IMR-90 (cell line): ENCODE results near the gene TTC3. TPM values are rescaled to one million over a fixed set of nuclear protein-coding genes. Genes with fewer than 3 reads are reported as not detected.

Experiments
- ATAC-seq: fragments of 200-7000 bp; cut with Tn5 transposase; 2 replicates; pipeline ENCODE4 v1.9.1; 2020; ENCODE audit warnings: low read depth, mild to moderate bottlenecking, moderate library complexity
- BruUV-seq: library from RNA; stranded (reverse); fragments of 400-500 nt; replicated peaks from 2 replicates; lab custom pipeline; 2021; lab: Mats Ljungman, UMichigan
- CTCF ChIA-PET: fragments of 300-600 bp; formaldehyde crosslinking; extraction: SDS; loops from one replicate; lab custom pipeline; 2021; ENCODE audit warnings: antibody characterized with exemption; lab: Yijun Ruan, JAX
- POLR2A ChIA-PET: fragments of 300-600 bp; sonication (Branson Sonifier 250); formaldehyde crosslinking; loops from one replicate; lab custom pipeline; 2022; ENCODE audit warnings: antibody characterized with exemption; ENCODE audit not compliant: unreplicated experiment; lab: Charles Lee
- DNase-seq: peaks from one replicate; pipeline ENCODE4 v3.0.0; 2013
- H2AFZ ChIP-seq: replicated peaks from 2 replicates; pipeline ENCODE3; 2013; ENCODE audit warnings: low read length, mild to moderate bottlenecking; ENCODE audit not compliant: poor library complexity
- H2AK5ac ChIP-seq: 2 replicates; pipeline ENCODE4 v1.6.1; 2013; ENCODE audit warnings: low read depth, low read length, inconsistent platforms
- H2AK9ac ChIP-seq: replicated peaks from 2 replicates; pipeline ENCODE3; 2013; ENCODE audit warnings: mild to moderate bottlenecking, low read depth, low read length, moderate library complexity; ENCODE audit not compliant: poor library complexity
- H2BK120ac ChIP-seq: 2 replicates; pipeline ENCODE4 v1.6.1; 2013; ENCODE audit warnings: low read depth, low read length, inconsistent platforms
- H2BK15ac ChIP-seq: 3 replicates; pipeline ENCODE4 v1.6.1; 2013; ENCODE audit warnings: low read depth, low read length, inconsistent platforms
- H2BK20ac ChIP-seq: 2 replicates; pipeline ENCODE4 v1.6.1; 2013; ENCODE audit warnings: low read depth, mild to moderate bottlenecking, inconsistent platforms, low read length, moderate library complexity
- H2BK5ac ChIP-seq: 2 replicates; pipeline ENCODE4 v1.6.1; 2013; ENCODE audit warnings: mild to moderate bottlenecking, low read depth, low read length, inconsistent platforms; ENCODE audit not compliant: poor library complexity, severe bottlenecking
- H3K14ac ChIP-seq: replicated peaks from 2 replicates; pipeline ENCODE4 v1.6.1; 2013; ENCODE audit warnings: low read depth, low read length, inconsistent platforms
- H3K18ac ChIP-seq: 2 replicates; pipeline ENCODE4 v1.6.1; 2013; ENCODE audit warnings: low read depth, low read length, control low read depth
- H3K23ac ChIP-seq: 2 replicates; pipeline ENCODE4 v1.6.1; 2013; ENCODE audit warnings: low read depth, low read length, inconsistent platforms
- H3K27ac ChIP-seq: 2 replicates; pipeline ENCODE4 v1.5.1; 2013; ENCODE audit warnings: mild to moderate bottlenecking, control low read depth, low read length; ENCODE audit not compliant: insufficient read depth
- H3K27me3 ChIP-seq: 2 replicates; pipeline ENCODE4 v1.6.1; 2013; ENCODE audit warnings: low read length; ENCODE audit not compliant: control insufficient read depth, insufficient read depth
- H3K36me3 ChIP-seq: 2 replicates; pipeline ENCODE4 v1.6.1; 2013; ENCODE audit warnings: low read length, mixed read lengths; ENCODE audit not compliant: control insufficient read depth, insufficient read depth
- H3K4ac ChIP-seq: 2 replicates; pipeline ENCODE4 v1.6.1; 2013; ENCODE audit warnings: low read depth, low read length, inconsistent platforms
- H3K4me1 ChIP-seq: 2 replicates; pipeline ENCODE4 v1.6.1; 2013; ENCODE audit warnings: low read length, mixed read lengths; ENCODE audit not compliant: control insufficient read depth, insufficient read depth
- H3K4me2 ChIP-seq: 2 replicates; pipeline ENCODE4 v1.6.1; 2013; ENCODE audit warnings: low read depth, mild to moderate bottlenecking, control low read depth, low read length, moderate library complexity
- H3K4me3 ChIP-seq: 2 replicates; pipeline ENCODE4 v1.5.1; 2013; ENCODE audit warnings: low read depth, mild to moderate bottlenecking, control low read depth, low read length, moderate library complexity; ENCODE audit not compliant: insufficient read depth
- H3K56ac ChIP-seq: 2 replicates; pipeline ENCODE4 v1.6.1; 2013; ENCODE audit warnings: low read length, inconsistent platforms; ENCODE audit not compliant: insufficient read depth; ENCODE audit errors: extremely low read depth
- H3K79me1 ChIP-seq, 2 experiments: 2 replicates each; pipeline ENCODE4 v1.6.1; 2013; ENCODE audit warnings: low read length in 2 of 2, inconsistent platforms in 1 of 2, low read depth in 1 of 2
- H3K9ac ChIP-seq: 2 replicates; pipeline ENCODE4 v1.6.1; 2013; ENCODE audit warnings: low read depth, low read length, control low read depth
- H3K9me1 ChIP-seq: 2 replicates; pipeline ENCODE4 v1.6.1; 2013; ENCODE audit warnings: low read length, inconsistent platforms; ENCODE audit not compliant: insufficient read depth
- H3K9me3 ChIP-seq: 2 replicates; pipeline ENCODE4 v1.6.1; 2013; ENCODE audit warnings: low read length; ENCODE audit not compliant: control insufficient read depth, insufficient read depth
- H4K20me1 ChIP-seq: 2 replicates; pipeline ENCODE4 v1.6.1; 2013; ENCODE audit warnings: low read length, inconsistent platforms; ENCODE audit not compliant: insufficient read depth
- H4K5ac ChIP-seq: 2 replicates; pipeline ENCODE4 v1.6.1; 2013; ENCODE audit warnings: mild to moderate bottlenecking, low read depth, low read length, control low read depth
- H4K8ac ChIP-seq, 2 experiments: 2 replicates each; pipeline ENCODE4 v1.6.1; 2013; ENCODE audit warnings: low read depth in 2 of 2, low read length in 2 of 2, control low read depth in 1 of 2, inconsistent platforms in 1 of 2
- H4K91ac ChIP-seq: 2 replicates; pipeline ENCODE4 v1.6.1; 2013; ENCODE audit warnings: low read depth, low read length, inconsistent platforms; ENCODE audit not compliant: insufficient read depth
- BHLHE40 ChIP-seq: fragments of 150-350 bp; IDR thresholded peaks from 2 replicates; pipeline ENCODE4 v1.6.1; 2016; ENCODE audit warnings: mild to moderate bottlenecking, low read depth, low read length
- CEBPB ChIP-seq: IDR thresholded peaks from 2 replicates; pipeline ENCODE4 v1.6.1; 2012; ENCODE audit warnings: low read depth, low read length, improper control_type of control experiment
- CHD1 ChIP-seq: IDR thresholded peaks from 2 replicates; pipeline ENCODE4 v1.6.1; 2012; ENCODE audit warnings: low read depth, low read length, improper control_type of control experiment
- FOS ChIP-seq: fragments of 150-350 bp; IDR thresholded peaks from 2 replicates; pipeline ENCODE4 v1.6.1; 2016; ENCODE audit warnings: low read depth, low read length
- MAFK ChIP-seq: IDR thresholded peaks from 2 replicates; pipeline ENCODE4 v1.6.1; 2012; ENCODE audit warnings: low read depth, low read length, improper control_type of control experiment
- MAZ ChIP-seq: IDR thresholded peaks from 2 replicates; pipeline ENCODE4 v1.6.1; 2012; ENCODE audit warnings: low read depth, mild to moderate bottlenecking, low read length, improper control_type of control experiment, moderate library complexity, borderline replicate concordance
- MXI1 ChIP-seq: IDR thresholded peaks from 2 replicates; pipeline ENCODE4 v1.6.1; 2012; ENCODE audit warnings: low read depth, mild to moderate bottlenecking, low read length, moderate library complexity, borderline replicate concordance
- NFE2L2 ChIP-seq: fragments of 150-350 bp; IDR thresholded peaks from 2 replicates; pipeline ENCODE4 v1.6.1; 2016; ENCODE audit warnings: low read depth, mild to moderate bottlenecking, low read length
- POLR2A ChIP-seq: IDR thresholded peaks from 2 replicates; pipeline ENCODE4 v1.6.1; 2012; ENCODE audit warnings: mild to moderate bottlenecking, low read depth, low read length
- RAD21 ChIP-seq: IDR thresholded peaks from 2 replicates; pipeline ENCODE4 v1.6.1; 2012; ENCODE audit warnings: low read length, improper control_type of control experiment
- RCOR1 ChIP-seq: IDR thresholded peaks from 2 replicates; pipeline ENCODE4 v1.6.1; 2012; ENCODE audit warnings: mild to moderate bottlenecking, low read length, improper control_type of control experiment; ENCODE audit not compliant: insufficient replicate concordance
- RFX5 ChIP-seq: IDR thresholded peaks from 2 replicates; pipeline ENCODE4 v1.8.0; 2012; ENCODE audit warnings: low read depth, mild to moderate bottlenecking, low read length, moderate library complexity
- SMC3 ChIP-seq: fragments of 150-350 bp; IDR thresholded peaks from 2 replicates; pipeline ENCODE4 v1.6.1; 2016; ENCODE audit warnings: low read depth, mild to moderate bottlenecking, antibody characterized with exemption, low read length, moderate library complexity
- USF2 ChIP-seq: fragments of 150-350 bp; IDR thresholded peaks from 2 replicates; pipeline ENCODE4 v1.6.1; 2017; ENCODE audit warnings: mild to moderate bottlenecking, antibody characterized with exemption, low read length, low read depth
- WGBS, 2 experiments: methylation state at CpG; one replicate each; pipeline versions ENCODE4 v1.1.5 to v1.1.7; 2013; ENCODE audit warnings: missing lambda C conversion rate in 2 of 2; ENCODE audit not compliant: insufficient read length in 1 of 2; ENCODE audit errors: extremely low coverage in 2 of 2; 5-methylcytosine and 5-hydroxymethylcytosine counted together
- dilution Hi-C: fragments of 300-500 bp; cut with HindIII; formaldehyde crosslinking; loops from one replicate; pipeline ENCODE4 v1.14.3; 2018; ENCODE audit warnings: low sequenced_read_pairs; ENCODE audit not compliant: unreplicated experiment
- in situ Hi-C: fragments of 300-500 bp; cut with MboI; formaldehyde crosslinking; loops from 3 replicates; pipeline ENCODE4 v1.14.3; 2019; ENCODE audit warnings: low sequenced_read_pairs, inconsistent platforms, mixed read lengths
- intact Hi-C: fragments of 100-400 bp; cut with micrococcal nuclease; formaldehyde crosslinking; loops from 2 replicates; pipeline ENCODE4 v1.10.0; 2022
- polyA plus RNA-seq, 3 experiments: library from polyadenylated mRNA; depleted of rRNA; stranded (reverse); fragments of >200 nt; gene quantifications; 2 replicates each; pipeline ENCODE4 v1.2.3, GENCODE V29; 2012; ENCODE audit warnings: low replicate concordance in 1 of 3
- total RNA-seq: library from RNA; depleted of rRNA; stranded (reverse); fragments of >200 nt; gene quantifications from 2 replicates; pipeline ENCODE4 v1.2.3, GENCODE V29; 2012
- TF ChIP-seq, protein P1 (sequence below): fragments of 150-350 bp; IDR thresholded peaks from 2 replicates; pipeline ENCODE4 v1.6.1; 2016; ENCODE audit warnings: low read depth, mild to moderate bottlenecking, low read length, moderate library complexity, borderline replicate concordance
- TF ChIP-seq, protein P2 (sequence below): conservative IDR thresholded peaks from 2 replicates; pipeline ENCODE4 v1.5.1; 2012; ENCODE audit warnings: mild to moderate bottlenecking, low read depth, low read length, improper control_type of control experiment

TTC3 gene
- total and polyA plus RNA-seq, 2 of the 4 experiments (the other 2 are of a cell fraction), result 96.7 to 293 TPM

- Histone ChIP-seq H3K23ac (no peak overlapping the region), H3K56ac (no peak overlapping the region), H3K79me1 (no peaks in the 10 kb centered on the region), H3K9ac (no peak overlapping the region), H3K9me1 (no peaks in the 10 kb centered on the region), H2AFZ (no peak overlapping the region), H3K27me3 (peaks cover 5% of the 10 kb centered on the region), H4K5ac (no peak overlapping the region), H3K9me3 (no peaks in the 10 kb centered on the region), H2AK9ac (no peak overlapping the region), H3K18ac (no peak overlapping the region), H4K8ac (no peak overlapping the region), H4K20me1 (no peaks in the 10 kb centered on the region), H3K4me2 (no peak overlapping the region), H3K4ac (no peak overlapping the region), H3K14ac (no peak overlapping the region), H3K36me3 (no peaks in the 10 kb centered on the region), H2BK5ac (no peak overlapping the region), H3K27ac (no peak overlapping the region), H3K4me1 (no peaks in the 10 kb centered on the region), H2AK5ac (no peak overlapping the region), H2BK15ac (no peak overlapping the region), H2BK120ac (no peak overlapping the region), H4K91ac (no peak overlapping the region), H3K4me3 (no peak overlapping the region), H2BK20ac (no peak overlapping the region)
- in situ Hi-C loops, result no loop called here
- no peak for ATAC-seq
- dilution Hi-C loops, result no loop called here
- no TSS peak for BruUV-seq
- TF ChIP-seq, protein P1, sequence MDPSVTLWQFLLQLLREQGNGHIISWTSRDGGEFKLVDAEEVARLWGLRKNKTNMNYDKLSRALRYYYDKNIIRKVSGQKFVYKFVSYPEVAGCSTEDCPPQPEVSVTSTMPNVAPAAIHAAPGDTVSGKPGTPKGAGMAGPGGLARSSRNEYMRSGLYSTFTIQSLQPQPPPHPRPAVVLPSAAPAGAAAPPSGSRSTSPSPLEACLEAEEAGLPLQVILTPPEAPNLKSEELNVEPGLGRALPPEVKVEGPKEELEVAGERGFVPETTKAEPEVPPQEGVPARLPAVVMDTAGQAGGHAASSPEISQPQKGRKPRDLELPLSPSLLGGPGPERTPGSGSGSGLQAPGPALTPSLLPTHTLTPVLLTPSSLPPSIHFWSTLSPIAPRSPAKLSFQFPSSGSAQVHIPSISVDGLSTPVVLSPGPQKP, result no peak
- TF ChIP-seq USF2 (no peak), POLR2A (no peak), MXI1 (no peak), SMC3 (no peak), NFE2L2 (no peak), FOS (no peak), BHLHE40 (no peak), RAD21 (no peak), MAZ (no peak), MAFK (no peak), RFX5 (no peak), CHD1 (no peak), RCOR1 (no peak), CEBPB (no peak)
- TF ChIP-seq, protein P2, sequence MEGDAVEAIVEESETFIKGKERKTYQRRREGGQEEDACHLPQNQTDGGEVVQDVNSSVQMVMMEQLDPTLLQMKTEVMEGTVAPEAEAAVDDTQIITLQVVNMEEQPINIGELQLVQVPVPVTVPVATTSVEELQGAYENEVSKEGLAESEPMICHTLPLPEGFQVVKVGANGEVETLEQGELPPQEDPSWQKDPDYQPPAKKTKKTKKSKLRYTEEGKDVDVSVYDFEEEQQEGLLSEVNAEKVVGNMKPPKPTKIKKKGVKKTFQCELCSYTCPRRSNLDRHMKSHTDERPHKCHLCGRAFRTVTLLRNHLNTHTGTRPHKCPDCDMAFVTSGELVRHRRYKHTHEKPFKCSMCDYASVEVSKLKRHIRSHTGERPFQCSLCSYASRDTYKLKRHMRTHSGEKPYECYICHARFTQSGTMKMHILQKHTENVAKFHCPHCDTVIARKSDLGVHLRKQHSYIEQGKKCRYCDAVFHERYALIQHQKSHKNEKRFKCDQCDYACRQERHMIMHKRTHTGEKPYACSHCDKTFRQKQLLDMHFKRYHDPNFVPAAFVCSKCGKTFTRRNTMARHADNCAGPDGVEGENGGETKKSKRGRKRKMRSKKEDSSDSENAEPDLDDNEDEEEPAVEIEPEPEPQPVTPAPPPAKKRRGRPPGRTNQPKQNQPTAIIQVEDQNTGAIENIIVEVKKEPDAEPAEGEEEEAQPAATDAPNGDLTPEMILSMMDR, result no peak
- ChIA-PET CTCF (interaction anchor here (0.7 kb wide), 1 partner anchor 31 kb away, joined by 3 read pairs; no protein-coding TSS in a partner anchor), POLR2A (no interaction called here)
- intact Hi-C loops, result no loop called here
- no peak for DNase-seq
- 40% methylated on average over 1 of the region's 6 CpGs; no CpG with 5 or more reads in 1 of the 2 experiments for WGBS, 2 experiments
Observed at GRCh38 chr21:37045556-37045955, 27.5 kb upstream of the TTC3 start.
